K562 (cell line): ENCODE results near the gene SCFD2. TPM values are rescaled to one million over a fixed set of nuclear protein-coding genes. Genes with fewer than 3 reads are reported as not detected.

Experiments
- C11orf30 ChIP-seq: fragments of 450-650 bp; IDR thresholded peaks from 2 replicates; pipeline ENCODE4 v1.6.1; 2016; ENCODE audit warnings: low read depth, mild to moderate bottlenecking
- COPS2 ChIP-seq: fragments of 450-650 bp; conservative IDR thresholded peaks from 2 replicates; pipeline ENCODE4 v1.6.1; 2016; ENCODE audit warnings: mild to moderate bottlenecking, moderate library complexity
- DMBX1 ChIP-seq: fragments of 250-450 bp; sonication (Bioruptor Pico); IDR thresholded peaks from 2 replicates; pipeline ENCODE4 v1.8.0; 2022; ENCODE audit warnings: inconsistent platforms, mild to moderate bottlenecking, moderate library complexity, borderline replicate concordance
- GTF3C2 ChIP-seq: IDR thresholded peaks from 3 replicates; pipeline ENCODE4 v1.6.1; 2011; ENCODE audit warnings: borderline replicate concordance, mild to moderate bottlenecking, moderate library complexity; ENCODE audit not compliant: insufficient read length; ENCODE audit errors: extremely low read depth
- HNRNPK ChIP-seq: fragments of 200-400 bp; formaldehyde crosslinking; IDR thresholded peaks from one replicate; pipeline ENCODE4 v1.6.1; 2018; ENCODE audit warnings: mild to moderate bottlenecking, low read depth, low read length; ENCODE audit not compliant: poor library complexity, severe bottlenecking
- MAFK ChIP-seq: IDR thresholded peaks from 2 replicates; pipeline ENCODE4 v1.6.1; 2011; ENCODE audit warnings: low read length, improper control_type of control experiment
- MYC ChIP-seq, 2 experiments: fragments of 250-450 bp in 1 of 2; sonication (Bioruptor Pico) in 1 of 2; IDR thresholded peaks; 2 replicates each; pipeline versions ENCODE4 v1.5.1 to v1.6.1; 2012 to 2021; ENCODE audit warnings: low read depth in 2 of 2, borderline replicate concordance in 1 of 2, improper control_type of control experiment in 1 of 2, low read length in 1 of 2, mild to moderate bottlenecking in 1 of 2, moderate library complexity in 1 of 2
- REST ChIP-seq, 2 experiments: fragments of 450-650 bp; formaldehyde crosslinking in 1 of 2; IDR thresholded peaks; 2 replicates each; pipeline versions ENCODE4 v1.4.0 to v1.6.1; 2014 to 2020; ENCODE audit warnings: mild to moderate bottlenecking in 2 of 2, borderline replicate concordance in 1 of 2, low read depth in 1 of 2
- SREBF1 ChIP-seq: fragments of 150-350 bp; IDR thresholded peaks from 2 replicates; pipeline ENCODE4 v1.6.1; 2014; ENCODE audit warnings: antibody characterized with exemption, low read depth, low read length, borderline replicate concordance
- VEZF1 ChIP-seq: fragments of 200-800 bp; sonication (Bioruptor generic); IDR thresholded peaks from 2 replicates; pipeline ENCODE4 v1.6.1; 2017; ENCODE audit warnings: missing genetic modification characterization, missing compliant biosample characterization
- ZKSCAN1 ChIP-seq: fragments of 150-350 bp; IDR thresholded peaks from 2 replicates; pipeline ENCODE4 v1.6.1; 2016; ENCODE audit warnings: low read depth, low read length
- ZNF197 ChIP-seq: fragments of 200-800 bp; sonication (Bioruptor generic); IDR thresholded peaks from 2 replicates; pipeline ENCODE4 v1.6.1; 2016; ENCODE audit warnings: low read depth, missing genetic modification characterization, missing compliant biosample characterization
- ZNF316 ChIP-seq: fragments of 450-650 bp; IDR thresholded peaks from 2 replicates; pipeline ENCODE4 v1.6.1; 2016
- ZNF77 ChIP-seq: fragments of 250-450 bp; sonication (Bioruptor Pico); IDR thresholded peaks from 2 replicates; pipeline ENCODE4 v1.5.0; 2020
- polyA plus RNA-seq, 8 experiments: library from polyadenylated mRNA; depleted of rRNA in 4 of 8; stranded (reverse) in 5 of 8; unstranded in 3 of 8; fragments of >200 nt; fragmentation: Nextera tagmentation in 2 of 8; fragmentation: Illumina TruSeq in 1 of 8; extraction: Ambion mirVana in 2 of 8; extraction: Trizol in 1 of 8; gene quantifications; 2 replicates each; pipeline versions ENCODE4 v1.2.1 to v1.2.3, GENCODE V29; 2011 to 2014; ENCODE audit warnings: inconsistent platforms in 1 of 8, missing spikeins in 1 of 8
- total RNA-seq, 7 experiments: library from RNA; depleted of rRNA in 6 of 7; stranded (reverse); fragments of >200 nt in 6 of 7; fragmentation: Illumina TruSeq in 2 of 7; extraction: Trizol in 2 of 7; gene quantifications; 2 replicates each; pipeline versions ENCODE4 v1.2.1 to v1.2.3, GENCODE V29; 2011 to 2021; ENCODE audit warnings: low replicate concordance in 1 of 7

The SCFD2 gene
- total and polyA plus RNA-seq, 9 of the 15 experiments (the other 6 are each of a cell fraction or from before 2014, with no cell fraction given) = 5.7 to 30.3 (median 22.8) TPM

- TF ChIP-seq GTF3C2 (no peak), COPS2 (no peak), C11orf30 (peak; percentile 19; the same call in 1 of the 2 replicates), ZNF316 (peak; percentile 57), MAFK (0 out of 2 replicates have a peak, but pooled peaks have one; percentile 18), DMBX1 (CRISPR knock-in tag) (no peak), MYC (IDR thresholded peaks at IDR 0.05; ENCODE audit: low read depth, low read length) (no peak), MYC (CRISPR knock-in tag; IDR thresholded peaks at IDR 0.05; ENCODE audit: borderline replicate concordance, low read depth) (no peak), HNRNPK (no peak), ZKSCAN1 (no peak), ZNF77 (no peak), REST (IDR thresholded peaks at IDR 0.05; ENCODE audit: borderline replicate concordance) (no peak), REST (CRISPR knock-in tag; IDR thresholded peaks at IDR 0.05; ENCODE audit: low read depth) (no peak), VEZF1 (CRISPR knock-in tag) (no peak), SREBF1 (no peak), ZNF197 (CRISPR knock-in tag) (no peak)
Measured at GRCh38 chr4:53061091-53061850, 304.6 kb downstream of the SCFD2 start (continued).
